ENCODE data around the gene EXO5. TPM values are rescaled to one million over a fixed set of nuclear protein-coding genes. Genes with fewer than 3 reads are reported as not detected.
"Not testable (repeated sequence)": the region's sequence is repeated elsewhere in the genome, so short reads cannot be mapped to it uniquely, and the experiment has no call there.

EXO5 gene
- total and polyA plus RNA-seq, 2 of the 4 experiments (the other 2 are of a cell fraction) = 7.8 to 11.1 TPM

GRCh38 chr1:40556121-40556520, 47.6 kb downstream of the EXO5 start:
- dilution Hi-C loops (cut with HindIII; ENCODE audit: low sequenced_read_pairs, unreplicated experiment) (no loop called here), intact Hi-C loops (cut with micrococcal nuclease) (no loop called here), in situ Hi-C loops (cut with MboI; ENCODE audit: low sequenced_read_pairs) (no loop called here)
- no peak overlapping the region for H2AK5ac ChIP-seq (ENCODE audit: low read depth, low read length)
- H3K18ac ChIP-seq (ENCODE audit: low read depth, low read length) = no peak overlapping the region
- DNase-seq (no peak), ATAC-seq (ENCODE audit: low read depth) (no peak)
- no peaks in the 10 kb centered on the region for H3K9me1 ChIP-seq (ENCODE audit: insufficient read depth, low read length)
- H3K36me3 ChIP-seq (ENCODE audit: control insufficient read depth, insufficient read depth, low read length) = no peaks in the 10 kb centered on the region
- no peak overlapping the region for H2AFZ ChIP-seq (replicated peaks; ENCODE audit: low read length, poor library complexity)
- H2BK5ac ChIP-seq (ENCODE audit: low read depth, low read length, poor library complexity, severe bottlenecking) = no peak overlapping the region
- no peak overlapping the region for H3K4me3 ChIP-seq (ENCODE audit: insufficient read depth, low read depth, low read length)
- H3K79me1 ChIP-seq (ENCODE audit: low read depth in 1 of 2, low read length in 2 of 2) = no peaks in the 10 kb centered on the region
- H3K9ac ChIP-seq (ENCODE audit: low read depth, low read length) = no peak overlapping the region
- no peaks in the 10 kb centered on the region for H3K4me1 ChIP-seq (ENCODE audit: control insufficient read depth, insufficient read depth, low read length)
- H2AK9ac ChIP-seq (replicated peaks; ENCODE audit: low read depth, low read length, poor library complexity) = no peak overlapping the region
- H3K4ac ChIP-seq (ENCODE audit: low read depth, low read length) = no peak overlapping the region
- H3K4me2 ChIP-seq (ENCODE audit: low read depth, low read length) = no peak overlapping the region
- no peaks in the 10 kb centered on the region for H4K20me1 ChIP-seq (ENCODE audit: insufficient read depth, low read length)
- H4K8ac ChIP-seq (ENCODE audit: low read depth in 2 of 2, low read length in 2 of 2) = no peak overlapping the region
- no peak overlapping the region for H4K91ac ChIP-seq (ENCODE audit: insufficient read depth, low read depth, low read length)
- no peak overlapping the region for H2BK120ac ChIP-seq (ENCODE audit: low read depth, low read length)
- no peak overlapping the region for H2BK20ac ChIP-seq (ENCODE audit: low read depth, low read length)
- no TSS peak for BruUV-seq (replicated peaks)
- H2BK15ac ChIP-seq (ENCODE audit: low read depth, low read length) = no peak overlapping the region
- POLR2A ChIA-PET (ENCODE audit: unreplicated experiment) = no interaction called here
- CTCF ChIA-PET = interaction anchor here (0.6 kb wide), 1 partner anchor 23 kb away, joined by 7 read pairs; no protein-coding TSS in a partner anchor
- no peaks in the 10 kb centered on the region for H3K9me3 ChIP-seq (ENCODE audit: control insufficient read depth, insufficient read depth, low read length)
- H4K5ac ChIP-seq (ENCODE audit: low read depth, low read length) = no peak overlapping the region
- WGBS, 2 experiments (ENCODE audit: extremely low coverage in 2 of 2, insufficient read length in 1 of 2) = no CpG with 5 or more reads among the region's 5 CpGs
- no peak overlapping the region for H3K14ac ChIP-seq (replicated peaks; ENCODE audit: low read depth, low read length)
- TF ChIP-seq USF2 (IDR thresholded peaks at IDR 0.05; ENCODE audit: low read depth, low read length) (no peak), MAFK (IDR thresholded peaks at IDR 0.05; ENCODE audit: low read depth, low read length) (0 out of 2 replicates have a peak, but pooled peaks have one; percentile 12)
- no peak overlapping the region for H3K27ac ChIP-seq (ENCODE audit: insufficient read depth, low read length)
- no peak overlapping the region for H3K23ac ChIP-seq (ENCODE audit: low read depth, low read length)
- no peak overlapping the region for H3K56ac ChIP-seq (ENCODE audit: extremely low read depth, insufficient read depth, low read length)
- no peaks in the 10 kb centered on the region for H3K27me3 ChIP-seq (ENCODE audit: control insufficient read depth, insufficient read depth, low read length)

- in situ Hi-C loops (cut with MboI; ENCODE audit: low sequenced_read_pairs); H3K9me3 ChIP-seq (ENCODE audit: control insufficient read depth, insufficient read depth, low read length): not testable (repeated sequence)
Measured at GRCh38 chr1:40558241-40558640, 49.7 kb downstream of the EXO5 start.

More at GRCh38 chr1:40558241-40558640, 49.7 kb downstream of the EXO5 start:
- H4K5ac ChIP-seq (ENCODE audit: low read depth, low read length); H4K20me1 ChIP-seq (ENCODE audit: insufficient read depth, low read length); DNase-seq; H3K9me1 ChIP-seq (ENCODE audit: insufficient read depth, low read length); H4K91ac ChIP-seq (ENCODE audit: insufficient read depth, low read depth, low read length); H3K4ac ChIP-seq (ENCODE audit: low read depth, low read length); dilution Hi-C loops (cut with HindIII; ENCODE audit: low sequenced_read_pairs, unreplicated experiment); H3K79me1 ChIP-seq (ENCODE audit: low read depth in 1 of 2, low read length in 2 of 2); H3K56ac ChIP-seq (ENCODE audit: extremely low read depth, insufficient read depth, low read length); H2BK20ac ChIP-seq (ENCODE audit: low read depth, low read length); H2BK15ac ChIP-seq (ENCODE audit: low read depth, low read length); BruUV-seq (replicated peaks); CTCF ChIA-PET; H3K4me3 ChIP-seq (ENCODE audit: insufficient read depth, low read depth, low read length); H3K36me3 ChIP-seq (ENCODE audit: control insufficient read depth, insufficient read depth, low read length); POLR2A ChIA-PET (ENCODE audit: unreplicated experiment); H3K18ac ChIP-seq (ENCODE audit: low read depth, low read length); ATAC-seq (ENCODE audit: low read depth); H2BK5ac ChIP-seq (ENCODE audit: low read depth, low read length, poor library complexity, severe bottlenecking); intact Hi-C loops (cut with micrococcal nuclease); H3K4me2 ChIP-seq (ENCODE audit: low read depth, low read length); H3K4me1 ChIP-seq (ENCODE audit: control insufficient read depth, insufficient read depth, low read length); H4K8ac ChIP-seq (ENCODE audit: low read depth in 2 of 2, low read length in 2 of 2); H3K27me3 ChIP-seq (ENCODE audit: control insufficient read depth, insufficient read depth, low read length); H2AK5ac ChIP-seq (ENCODE audit: low read depth, low read length); H2AK9ac ChIP-seq (replicated peaks; ENCODE audit: low read depth, low read length, poor library complexity); H3K27ac ChIP-seq (ENCODE audit: insufficient read depth, low read length); H2AFZ ChIP-seq (replicated peaks; ENCODE audit: low read length, poor library complexity); H3K14ac ChIP-seq (replicated peaks; ENCODE audit: low read depth, low read length); H2BK120ac ChIP-seq (ENCODE audit: low read depth, low read length); H3K9ac ChIP-seq (ENCODE audit: low read depth, low read length); H3K23ac ChIP-seq (ENCODE audit: low read depth, low read length): not testable (repeated sequence)
- no CpG with 5 or more reads among the region's 1 CpG for WGBS, 2 experiments (ENCODE audit: extremely low coverage in 2 of 2, insufficient read length in 1 of 2)

All from IMR-90 (cell line).